Measurements from ENCODE around the gene TMIE. TPM values are rescaled to one million over a fixed set of nuclear protein-coding genes. Genes with fewer than 3 reads are reported as not detected.

Gene TMIE
- total RNA-seq, 2 donors from 2014 or later, result 0.13 TPM; not detected in 1

DNA sequence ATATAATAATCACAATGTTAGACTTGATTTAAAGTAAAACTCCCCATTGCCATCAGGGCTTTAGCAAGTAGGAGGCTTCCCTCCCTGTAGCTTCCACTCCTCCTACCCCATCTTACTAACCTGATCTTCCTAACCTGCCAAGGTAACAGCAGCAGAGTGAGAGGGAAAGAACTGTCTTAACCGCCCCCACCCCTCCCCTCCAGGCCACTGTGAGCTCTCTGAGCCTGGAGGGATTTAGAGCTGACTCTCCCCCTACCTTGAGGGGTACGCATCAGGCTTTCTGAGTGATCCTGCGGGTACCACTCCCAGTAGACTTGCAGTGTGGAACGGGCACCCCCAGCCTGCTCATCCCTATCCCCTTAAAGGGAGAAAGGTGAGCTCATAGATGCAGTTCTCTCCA, 27.8 kb downstream of the TMIE start:
- Histone ChIP-seq H3K36me3 (no peaks in the 10 kb centered on the region), H3K9ac (ENCODE audit: low read depth in 2 of 2, low read length in 2 of 2) (no peak overlapping the region), H3K4me1 (no peaks in the 10 kb centered on the region), H3K4me3 (no peak overlapping the region), H3K9me3 (no peaks in the 10 kb centered on the region), H3K27me3 (no peaks in the 10 kb centered on the region), H3K27ac (no peak overlapping the region)
- intact Hi-C loops (cut with DNase I), result no loop called here
- no peak for DNase-seq
- no peak for TF ChIP-seq CTCF (IDR thresholded peaks at IDR 0.05)

DNA sequence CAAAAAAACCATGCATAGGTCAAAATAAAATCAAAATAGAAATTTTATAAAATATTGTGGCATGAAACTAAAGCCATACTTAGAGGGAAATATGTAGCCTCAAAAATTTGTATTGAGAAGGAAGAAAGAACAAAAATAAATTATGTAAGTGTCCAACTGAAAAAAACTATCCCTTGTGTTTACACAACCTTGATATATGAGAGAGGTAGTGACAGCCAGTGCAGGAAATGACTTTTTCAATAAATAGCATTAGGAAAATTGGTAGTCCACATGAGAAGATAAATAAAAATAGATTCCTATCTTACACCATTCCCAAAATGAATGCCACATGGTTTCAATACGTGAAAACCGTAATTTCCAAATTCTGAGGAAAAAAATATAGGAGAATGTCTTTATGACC, 29.6 kb downstream of the TMIE start:
- TF ChIP-seq CTCF (IDR thresholded peaks at IDR 0.05), result no peak
- intact Hi-C loops (cut with DNase I), result no loop called here

GRCh38 chr3:46731795-46732194, 30.6 kb downstream of the TMIE start:
- Histone ChIP-seq H3K36me3 (no peaks in the 10 kb centered on the region), H3K27ac (no peak overlapping the region), H3K9me3 (no peaks in the 10 kb centered on the region), H3K27me3 (no peaks in the 10 kb centered on the region), H3K4me1 (no peaks in the 10 kb centered on the region), H3K9ac (ENCODE audit: low read depth in 2 of 2, low read length in 2 of 2) (no peak overlapping the region), H3K4me3 (no peak overlapping the region)
- DNase-seq, result no peak
- intact Hi-C loops (cut with DNase I), result no loop called here
- TF ChIP-seq CTCF (IDR thresholded peaks at IDR 0.05), result no peak

More for the DNA sequence above, 29.6 kb downstream of the TMIE start:
- Histone ChIP-seq H3K36me3 (no peaks in the 10 kb centered on the region), H3K27me3 (no peaks in the 10 kb centered on the region), H3K4me1 (no peaks in the 10 kb centered on the region), H3K27ac (no peak overlapping the region), H3K9ac (ENCODE audit: low read depth in 2 of 2, low read length in 2 of 2) (no peak overlapping the region), H3K4me3 (no peak overlapping the region), H3K9me3 (no peaks in the 10 kb centered on the region)
- DNase-seq, result no peak

DNA sequence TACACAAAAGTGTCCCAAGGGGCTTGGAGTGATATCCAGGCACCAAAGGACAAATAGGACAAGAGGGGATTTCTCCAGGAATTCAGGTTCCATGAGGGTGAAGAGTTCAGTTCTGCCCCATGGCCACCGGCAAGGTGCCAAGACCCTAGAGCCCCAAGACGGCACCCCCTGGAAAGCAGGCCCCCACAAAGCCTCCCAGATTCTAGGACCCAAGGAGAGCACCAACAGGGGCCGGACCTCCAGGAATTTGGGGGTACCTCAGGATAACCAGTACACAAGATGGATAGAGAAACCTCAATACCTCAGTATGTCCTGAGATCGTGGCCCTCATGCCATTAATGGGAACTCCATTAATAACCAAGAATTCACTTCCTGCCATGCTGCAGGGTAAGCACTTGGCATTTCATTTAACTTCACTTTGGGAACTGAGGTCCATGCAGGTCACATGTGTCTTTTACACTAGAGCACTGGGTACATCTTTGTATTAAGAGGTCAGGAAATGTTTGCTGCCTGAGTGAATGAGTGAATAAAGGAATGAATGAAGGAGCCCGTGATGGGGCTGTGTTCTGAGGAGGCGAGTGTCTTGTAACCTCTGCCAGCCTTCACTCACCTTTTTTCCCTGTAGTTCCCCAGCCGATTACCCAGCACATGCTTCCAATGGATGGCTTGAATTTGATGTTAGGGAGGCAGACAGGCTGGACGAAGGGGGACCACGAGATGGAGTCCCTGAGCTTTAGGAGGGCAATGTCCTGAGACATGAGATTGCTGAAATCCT, 32.0 kb downstream of the TMIE start:
- Histone ChIP-seq H3K4me1 (no peaks in the 10 kb centered on the region), H3K27ac (no peak overlapping the region), H3K9me3 (no peaks in the 10 kb centered on the region), H3K9ac (ENCODE audit: low read depth in 2 of 2, low read length in 2 of 2) (no peak overlapping the region), H3K27me3 (no peaks in the 10 kb centered on the region), H3K4me3 (no peak overlapping the region), H3K36me3 (no peaks in the 10 kb centered on the region)
- intact Hi-C loops (cut with DNase I), result no loop called here
- no peak for DNase-seq
- no peak for TF ChIP-seq CTCF (IDR thresholded peaks at IDR 0.05)

DNA sequence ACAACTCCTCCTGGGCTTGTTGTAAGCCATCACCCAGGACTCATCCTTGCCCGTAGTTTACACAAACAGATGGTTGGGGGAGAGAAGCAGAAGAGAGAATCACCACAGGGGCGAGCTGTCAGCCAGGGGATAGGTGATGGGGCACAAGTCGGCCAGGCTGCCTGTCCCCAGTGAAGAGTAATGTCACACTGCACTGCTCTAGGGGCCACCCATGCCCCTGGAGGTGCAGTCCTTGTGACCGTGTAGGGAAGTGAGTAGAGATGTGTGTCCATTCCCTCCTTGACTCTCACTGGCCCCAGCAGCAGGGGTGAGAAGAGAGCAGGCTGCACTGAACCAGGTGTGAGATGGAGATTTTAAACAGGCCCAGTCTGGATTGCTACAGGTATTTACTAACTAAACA, 33.6 kb downstream of the TMIE start:
- no peaks in the 10 kb centered on the region for H3K36me3 ChIP-seq
- no peaks in the 10 kb centered on the region for H3K4me1 ChIP-seq
- H3K27me3 ChIP-seq, result no peaks in the 10 kb centered on the region
- no peak for DNase-seq
- intact Hi-C loops (cut with DNase I), result no loop called here
- no peak overlapping the region for H3K4me3 ChIP-seq
- H3K9me3 ChIP-seq, result no peaks in the 10 kb centered on the region
- TF ChIP-seq CTCF (IDR thresholded peaks at IDR 0.05), result no peak
- no peak overlapping the region for H3K9ac ChIP-seq (ENCODE audit: low read depth in 2 of 2, low read length in 2 of 2)
- H3K27ac ChIP-seq, result no peak overlapping the region
